IMR-90 (cell line): ENCODE data around the gene ZDHHC1.

Experiments
- CEBPB ChIP-seq: IDR thresholded peaks from 2 replicates; pipeline ENCODE4 v1.6.1; 2012; ENCODE audit warnings: low read depth, low read length, improper control_type of control experiment
- CHD1 ChIP-seq: IDR thresholded peaks from 2 replicates; pipeline ENCODE4 v1.6.1; 2012; ENCODE audit warnings: low read depth, low read length, improper control_type of control experiment
- MAZ ChIP-seq: IDR thresholded peaks from 2 replicates; pipeline ENCODE4 v1.6.1; 2012; ENCODE audit warnings: low read depth, mild to moderate bottlenecking, low read length, improper control_type of control experiment, moderate library complexity, borderline replicate concordance
- MXI1 ChIP-seq: IDR thresholded peaks from 2 replicates; pipeline ENCODE4 v1.6.1; 2012; ENCODE audit warnings: low read depth, mild to moderate bottlenecking, low read length, moderate library complexity, borderline replicate concordance
- POLR2A ChIP-seq: IDR thresholded peaks from 2 replicates; pipeline ENCODE4 v1.6.1; 2012; ENCODE audit warnings: mild to moderate bottlenecking, low read depth, low read length
- RAD21 ChIP-seq: IDR thresholded peaks from 2 replicates; pipeline ENCODE4 v1.6.1; 2012; ENCODE audit warnings: low read length, improper control_type of control experiment
- RCOR1 ChIP-seq: IDR thresholded peaks from 2 replicates; pipeline ENCODE4 v1.6.1; 2012; ENCODE audit warnings: mild to moderate bottlenecking, low read length, improper control_type of control experiment; ENCODE audit not compliant: insufficient replicate concordance
- RFX5 ChIP-seq: IDR thresholded peaks from 2 replicates; pipeline ENCODE4 v1.8.0; 2012; ENCODE audit warnings: low read depth, mild to moderate bottlenecking, low read length, moderate library complexity
- SMC3 ChIP-seq: fragments of 150-350 bp; IDR thresholded peaks from 2 replicates; pipeline ENCODE4 v1.6.1; 2016; ENCODE audit warnings: low read depth, mild to moderate bottlenecking, antibody characterized with exemption, low read length, moderate library complexity
- TF ChIP-seq, protein P1 (sequence below): conservative IDR thresholded peaks from 2 replicates; pipeline ENCODE4 v1.5.1; 2012; ENCODE audit warnings: mild to moderate bottlenecking, low read depth, low read length, improper control_type of control experiment
- TF ChIP-seq, protein P2 (sequence below): fragments of 150-350 bp; IDR thresholded peaks from 2 replicates; pipeline ENCODE4 v1.6.1; 2017; ENCODE audit warnings: mild to moderate bottlenecking, antibody characterized with exemption, low read length, low read depth

DNA sequence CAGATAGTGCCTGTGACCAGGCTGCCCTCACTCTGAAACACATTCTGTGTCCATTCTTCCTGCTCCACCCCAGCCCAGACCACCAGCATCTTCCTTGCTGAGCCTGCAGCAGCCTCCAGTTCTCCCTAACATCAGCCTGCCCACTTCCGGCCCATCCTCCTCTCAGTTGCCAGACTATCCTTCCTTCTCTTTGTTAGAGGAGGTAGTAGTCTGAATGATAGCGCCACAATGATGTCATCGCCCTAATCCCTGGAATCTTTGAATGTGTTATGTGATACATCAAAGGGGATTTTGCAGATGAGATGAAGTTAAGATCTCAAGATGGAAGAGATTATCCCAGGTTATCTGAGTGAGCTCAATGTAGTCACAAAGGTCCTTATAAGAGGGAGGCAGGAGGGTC lies 3.2 kb upstream of the ZDHHC1 start:
- TF ChIP-seq, protein P1, sequence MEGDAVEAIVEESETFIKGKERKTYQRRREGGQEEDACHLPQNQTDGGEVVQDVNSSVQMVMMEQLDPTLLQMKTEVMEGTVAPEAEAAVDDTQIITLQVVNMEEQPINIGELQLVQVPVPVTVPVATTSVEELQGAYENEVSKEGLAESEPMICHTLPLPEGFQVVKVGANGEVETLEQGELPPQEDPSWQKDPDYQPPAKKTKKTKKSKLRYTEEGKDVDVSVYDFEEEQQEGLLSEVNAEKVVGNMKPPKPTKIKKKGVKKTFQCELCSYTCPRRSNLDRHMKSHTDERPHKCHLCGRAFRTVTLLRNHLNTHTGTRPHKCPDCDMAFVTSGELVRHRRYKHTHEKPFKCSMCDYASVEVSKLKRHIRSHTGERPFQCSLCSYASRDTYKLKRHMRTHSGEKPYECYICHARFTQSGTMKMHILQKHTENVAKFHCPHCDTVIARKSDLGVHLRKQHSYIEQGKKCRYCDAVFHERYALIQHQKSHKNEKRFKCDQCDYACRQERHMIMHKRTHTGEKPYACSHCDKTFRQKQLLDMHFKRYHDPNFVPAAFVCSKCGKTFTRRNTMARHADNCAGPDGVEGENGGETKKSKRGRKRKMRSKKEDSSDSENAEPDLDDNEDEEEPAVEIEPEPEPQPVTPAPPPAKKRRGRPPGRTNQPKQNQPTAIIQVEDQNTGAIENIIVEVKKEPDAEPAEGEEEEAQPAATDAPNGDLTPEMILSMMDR: no peak
- TF ChIP-seq RFX5: no peak
- TF ChIP-seq POLR2A: no peak
- TF ChIP-seq RCOR1: no peak
- no peak for TF ChIP-seq CHD1
- no peak for TF ChIP-seq MAZ
- no peak for TF ChIP-seq SMC3
- TF ChIP-seq, protein P2, sequence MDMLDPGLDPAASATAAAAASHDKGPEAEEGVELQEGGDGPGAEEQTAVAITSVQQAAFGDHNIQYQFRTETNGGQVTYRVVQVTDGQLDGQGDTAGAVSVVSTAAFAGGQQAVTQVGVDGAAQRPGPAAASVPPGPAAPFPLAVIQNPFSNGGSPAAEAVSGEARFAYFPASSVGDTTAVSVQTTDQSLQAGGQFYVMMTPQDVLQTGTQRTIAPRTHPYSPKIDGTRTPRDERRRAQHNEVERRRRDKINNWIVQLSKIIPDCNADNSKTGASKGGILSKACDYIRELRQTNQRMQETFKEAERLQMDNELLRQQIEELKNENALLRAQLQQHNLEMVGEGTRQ: no peak
- TF ChIP-seq RAD21: no peak
- TF ChIP-seq MXI1: no peak
- TF ChIP-seq CEBPB: no peak
